ENCODE data around the gene ACTA1.
"Not testable (repeated sequence)": the region's sequence is repeated elsewhere in the genome, so short reads cannot be mapped to it uniquely, and the experiment has no call there.

DNA sequence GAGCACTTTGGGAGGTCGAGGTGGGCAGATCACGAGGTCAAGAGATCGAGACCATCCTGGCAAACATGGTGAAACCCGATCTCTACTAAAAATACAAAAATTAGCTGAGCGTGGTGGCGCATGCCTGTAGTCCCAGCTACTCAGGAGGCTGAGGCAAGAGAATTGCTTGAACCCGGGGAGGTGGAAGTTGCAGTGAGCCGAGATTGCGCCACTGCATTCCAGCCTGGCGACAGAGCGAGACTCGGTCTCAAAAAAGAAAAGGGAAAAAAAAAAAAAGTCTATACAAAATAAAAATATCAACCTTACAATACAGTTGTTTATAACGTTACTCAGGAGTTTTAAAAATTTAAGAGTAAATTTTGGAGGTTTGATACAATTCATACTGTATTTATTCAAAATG lies 42.0 kb upstream of the ACTA1 start:
- TF ChIP-seq POLR2A (IDR thresholded peaks at IDR 0.05; ENCODE audit: extremely low read depth, insufficient read length) = not testable (repeated sequence)
- TF ChIP-seq, protein P1, sequence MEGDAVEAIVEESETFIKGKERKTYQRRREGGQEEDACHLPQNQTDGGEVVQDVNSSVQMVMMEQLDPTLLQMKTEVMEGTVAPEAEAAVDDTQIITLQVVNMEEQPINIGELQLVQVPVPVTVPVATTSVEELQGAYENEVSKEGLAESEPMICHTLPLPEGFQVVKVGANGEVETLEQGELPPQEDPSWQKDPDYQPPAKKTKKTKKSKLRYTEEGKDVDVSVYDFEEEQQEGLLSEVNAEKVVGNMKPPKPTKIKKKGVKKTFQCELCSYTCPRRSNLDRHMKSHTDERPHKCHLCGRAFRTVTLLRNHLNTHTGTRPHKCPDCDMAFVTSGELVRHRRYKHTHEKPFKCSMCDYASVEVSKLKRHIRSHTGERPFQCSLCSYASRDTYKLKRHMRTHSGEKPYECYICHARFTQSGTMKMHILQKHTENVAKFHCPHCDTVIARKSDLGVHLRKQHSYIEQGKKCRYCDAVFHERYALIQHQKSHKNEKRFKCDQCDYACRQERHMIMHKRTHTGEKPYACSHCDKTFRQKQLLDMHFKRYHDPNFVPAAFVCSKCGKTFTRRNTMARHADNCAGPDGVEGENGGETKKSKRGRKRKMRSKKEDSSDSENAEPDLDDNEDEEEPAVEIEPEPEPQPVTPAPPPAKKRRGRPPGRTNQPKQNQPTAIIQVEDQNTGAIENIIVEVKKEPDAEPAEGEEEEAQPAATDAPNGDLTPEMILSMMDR (IDR thresholded peaks at IDR 0.05; ENCODE audit: low read depth, low read length) = not testable (repeated sequence)
- TF ChIP-seq, protein P2, sequence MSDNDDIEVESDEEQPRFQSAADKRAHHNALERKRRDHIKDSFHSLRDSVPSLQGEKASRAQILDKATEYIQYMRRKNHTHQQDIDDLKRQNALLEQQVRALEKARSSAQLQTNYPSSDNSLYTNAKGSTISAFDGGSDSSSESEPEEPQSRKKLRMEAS (IDR thresholded peaks at IDR 0.05; ENCODE audit: low read depth, low read length) = not testable (repeated sequence)
